Inflammatory macrophage treated with lipopolysaccharide for 4 hours (primary cell): ENCODE measurements around the gene NDUFAF8.

Experiments used
- DNase-seq: peaks from one replicate; pipeline ENCODE4 v3.0.0-alpha.2; 2020

Gene NDUFAF8

GRCh38 chr17:81254955-81255717 lies 16.0 kb downstream of the NDUFAF8 start:
- DNase-seq = peak; percentile 86

GRCh38 chr17:81256616-81257015 lies 17.5 kb downstream of the NDUFAF8 start:
- peak; percentile 75 for DNase-seq

- DNase-seq = no peak
Measured at GRCh38 chr17:81257533-81257932, 18.4 kb downstream of the NDUFAF8 start.

GRCh38 chr17:81258292-81258691 lies 19.2 kb downstream of the NDUFAF8 start:
- DNase-seq = no peak

- no peak for DNase-seq
Measured at GRCh38 chr17:81259058-81259605, 20.0 kb downstream of the NDUFAF8 start.

GRCh38 chr17:81260171-81260570 lies 21.1 kb downstream of the NDUFAF8 start:
- no peak for DNase-seq

- DNase-seq = no peak
Measured at GRCh38 chr17:81260641-81261040, 21.5 kb downstream of the NDUFAF8 start.

GRCh38 chr17:81261096-81261495 lies 22.0 kb downstream of the NDUFAF8 start:
- no peak for DNase-seq

GRCh38 chr17:81261582-81262336 lies 22.6 kb downstream of the NDUFAF8 start:
- DNase-seq = no peak

GRCh38 chr17:81263371-81264181 lies 24.5 kb downstream of the NDUFAF8 start:
- DNase-seq = no peak

GRCh38 chr17:81264640-81265039 lies 25.5 kb downstream of the NDUFAF8 start:
- DNase-seq = no peak

GRCh38 chr17:81265576-81265975 lies 26.5 kb downstream of the NDUFAF8 start:
- DNase-seq = no peak

GRCh38 chr17:81267390-81268067 lies 28.4 kb downstream of the NDUFAF8 start:
- no peak for DNase-seq

- no peak for DNase-seq
Measured at GRCh38 chr17:81270279-81270678, 31.2 kb downstream of the NDUFAF8 start.

GRCh38 chr17:81271226-81271625 lies 32.1 kb downstream of the NDUFAF8 start:
- DNase-seq = no peak

- DNase-seq = peak; percentile 19
Measured at GRCh38 chr17:81272616-81273015, 33.5 kb downstream of the NDUFAF8 start.

GRCh38 chr17:81273698-81274470 lies 34.8 kb downstream of the NDUFAF8 start:
- DNase-seq = no peak

GRCh38 chr17:81274471-81274855 lies 35.3 kb downstream of the NDUFAF8 start:
- no peak for DNase-seq

GRCh38 chr17:81276781-81277180 lies 37.7 kb downstream of the NDUFAF8 start:
- DNase-seq = no peak

- no peak for DNase-seq
Measured at GRCh38 chr17:81277421-81277820, 38.3 kb downstream of the NDUFAF8 start.

- no peak for DNase-seq
Measured at GRCh38 chr17:81277946-81278693, 39.0 kb downstream of the NDUFAF8 start.
